Calu3 (cell line): ENCODE results near the gene BCAN. TPM values are rescaled to one million over a fixed set of nuclear protein-coding genes. Genes with fewer than 3 reads are reported as not detected.

Experiments used
- BruUV-seq: library from RNA; stranded (reverse); fragments of 400-500 nt; replicated peaks from 2 replicates; lab custom pipeline; 2021; lab: Mats Ljungman, UMichigan
- CTCF ChIA-PET: fragments of 300-600 bp; sonication (Branson Sonifier 250); formaldehyde crosslinking; loops from one replicate; lab custom pipeline; 2022; ENCODE audit warnings: antibody characterized with exemption; lab: Charles Lee
- DNase-seq: peaks from one replicate; pipeline ENCODE4 v3.0.0; 2022
- H3K27ac Mint-ChIP-seq: one replicate; pipeline ENCODE4 v1.8.0; 2022; ENCODE audit warnings: mixed read lengths; ENCODE audit not compliant: unreplicated experiment
- H3K27me3 Mint-ChIP-seq: one replicate; pipeline ENCODE4 v1.8.0; 2022; ENCODE audit warnings: mixed read lengths; ENCODE audit not compliant: unreplicated experiment
- H3K36me3 Mint-ChIP-seq: one replicate; pipeline ENCODE4 v1.8.0; 2022; ENCODE audit warnings: mild to moderate bottlenecking, moderate library complexity, mixed read lengths; ENCODE audit not compliant: insufficient read depth, unreplicated experiment
- H3K4me1 Mint-ChIP-seq: one replicate; pipeline ENCODE4 v1.8.0; 2022; ENCODE audit warnings: mild to moderate bottlenecking, low read depth, mixed read lengths; ENCODE audit not compliant: unreplicated experiment
- H3K4me3 Mint-ChIP-seq: one replicate; pipeline ENCODE4 v1.8.0; 2022; ENCODE audit warnings: mild to moderate bottlenecking, low read depth, moderate library complexity, mixed read lengths; ENCODE audit not compliant: unreplicated experiment
- H3K9me3 Mint-ChIP-seq: one replicate; pipeline ENCODE4 v1.8.0; 2022; ENCODE audit warnings: low read depth, mixed read lengths; ENCODE audit not compliant: unreplicated experiment
- intact Hi-C: fragments of 100-400 bp; cut with micrococcal nuclease; formaldehyde crosslinking; loops from one replicate; pipeline ENCODE4 v1.10.0; 2022; ENCODE audit not compliant: unreplicated experiment
- total RNA-seq: library from RNA; stranded (reverse); gene quantifications from 2 replicates; pipeline ENCODE4 v1.2.3, GENCODE V29; 2022
- TF ChIP-seq, protein P1 (sequence below): fragments of 200-600 bp; IDR thresholded peaks from one replicate; pipeline ENCODE4 v1.8.0; 2022; ENCODE audit warnings: antibody characterized with exemption; ENCODE audit not compliant: unreplicated experiment

The BCAN gene
- total RNA-seq, 1 experiment from 2014 or later = not detected

DNA sequence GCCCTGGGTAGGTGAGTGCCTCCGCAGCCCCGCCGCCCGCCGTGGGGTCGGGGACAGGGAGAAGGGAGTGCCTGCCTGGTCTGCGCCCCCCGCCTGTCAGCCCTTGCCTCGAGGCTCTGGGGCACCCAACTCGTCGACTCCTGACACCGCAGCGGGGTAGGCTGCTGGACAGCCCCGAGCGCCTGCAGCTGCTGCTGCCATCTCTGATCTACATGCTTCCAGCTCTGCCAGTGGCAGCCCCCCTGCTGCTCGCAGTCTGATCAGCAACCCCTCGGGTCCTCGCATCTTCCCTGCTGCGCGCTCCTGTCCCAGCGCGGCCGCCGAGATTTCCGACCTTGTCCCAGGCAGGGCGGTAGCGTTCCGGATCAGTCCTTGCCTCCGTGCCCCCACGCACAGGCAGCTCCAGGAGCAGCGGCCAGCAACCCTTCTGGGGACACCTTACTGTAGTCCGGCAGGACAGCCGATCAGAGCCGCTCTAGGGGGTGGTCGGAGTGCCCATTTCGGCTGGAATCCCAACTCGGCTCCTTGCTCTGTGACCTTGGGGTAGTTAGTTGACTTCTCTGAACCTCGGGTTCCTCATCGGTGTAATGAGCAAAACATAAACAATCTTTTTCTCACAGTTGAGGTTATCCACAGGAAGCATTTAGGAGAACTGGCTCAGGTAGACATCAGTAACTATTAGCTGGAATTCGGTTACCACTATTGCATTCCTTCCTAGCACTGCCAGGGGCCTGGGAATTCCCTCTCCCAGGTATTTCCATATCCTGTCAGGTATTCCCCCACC is 540 bp downstream of the BCAN start:
- intact Hi-C loops = no loop called here
- Mint-ChIP-seq H3K27ac (no peak overlapping the region), H3K4me3 (no peak overlapping the region), H3K36me3 (peaks cover 81% of the 10 kb centered on the region), H3K9me3 (no peaks in the 10 kb centered on the region), H3K4me1 (no peaks in the 10 kb centered on the region), H3K27me3 (no peaks in the 10 kb centered on the region)
- CTCF ChIA-PET = interaction anchor here (0.6 to 1.2 kb wide), 4 partner anchors 16 to 66 kb away, joined by 3 to 5 read pairs (median 4); no protein-coding TSS in a partner anchor
- no TSS peak for BruUV-seq
- TF ChIP-seq, protein P1, sequence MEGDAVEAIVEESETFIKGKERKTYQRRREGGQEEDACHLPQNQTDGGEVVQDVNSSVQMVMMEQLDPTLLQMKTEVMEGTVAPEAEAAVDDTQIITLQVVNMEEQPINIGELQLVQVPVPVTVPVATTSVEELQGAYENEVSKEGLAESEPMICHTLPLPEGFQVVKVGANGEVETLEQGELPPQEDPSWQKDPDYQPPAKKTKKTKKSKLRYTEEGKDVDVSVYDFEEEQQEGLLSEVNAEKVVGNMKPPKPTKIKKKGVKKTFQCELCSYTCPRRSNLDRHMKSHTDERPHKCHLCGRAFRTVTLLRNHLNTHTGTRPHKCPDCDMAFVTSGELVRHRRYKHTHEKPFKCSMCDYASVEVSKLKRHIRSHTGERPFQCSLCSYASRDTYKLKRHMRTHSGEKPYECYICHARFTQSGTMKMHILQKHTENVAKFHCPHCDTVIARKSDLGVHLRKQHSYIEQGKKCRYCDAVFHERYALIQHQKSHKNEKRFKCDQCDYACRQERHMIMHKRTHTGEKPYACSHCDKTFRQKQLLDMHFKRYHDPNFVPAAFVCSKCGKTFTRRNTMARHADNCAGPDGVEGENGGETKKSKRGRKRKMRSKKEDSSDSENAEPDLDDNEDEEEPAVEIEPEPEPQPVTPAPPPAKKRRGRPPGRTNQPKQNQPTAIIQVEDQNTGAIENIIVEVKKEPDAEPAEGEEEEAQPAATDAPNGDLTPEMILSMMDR = no peak
- DNase-seq = no peak

DNA sequence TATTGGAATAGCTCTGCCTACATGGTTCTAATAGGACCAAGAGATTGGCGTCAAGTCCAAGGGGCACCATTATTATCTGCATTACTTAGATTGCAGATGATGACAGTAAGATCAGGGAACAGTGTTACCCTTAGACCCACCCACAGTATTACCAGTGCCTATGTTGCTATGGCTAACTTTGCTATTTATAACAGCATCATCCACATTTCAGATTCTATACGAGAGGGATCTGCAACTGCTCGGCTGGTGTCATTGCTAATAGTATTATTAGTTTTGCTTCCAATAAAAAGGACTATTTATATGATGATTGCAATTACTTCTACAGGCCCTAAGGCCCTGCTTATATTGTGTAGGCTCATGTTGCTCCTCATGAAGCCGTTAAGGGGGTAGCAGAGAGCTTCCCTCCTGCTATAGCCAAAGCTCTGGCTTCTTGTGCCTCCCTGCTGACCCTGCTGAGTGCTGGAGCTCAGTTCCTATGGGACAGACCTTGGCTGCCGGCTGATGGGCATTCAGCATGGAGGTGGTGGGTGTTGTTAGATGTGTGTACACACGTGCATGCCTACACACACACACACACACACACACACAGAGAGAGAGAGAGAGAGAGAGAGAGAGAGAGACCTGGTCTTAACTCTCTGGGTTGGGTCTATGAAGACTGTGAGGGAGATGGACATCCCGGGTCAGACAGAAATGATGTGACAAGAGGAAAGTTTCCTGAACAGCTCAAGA is 1.3 kb downstream of the BCAN start:
- BruUV-seq = no TSS peak
- Mint-ChIP-seq H3K27me3 (no peaks in the 10 kb centered on the region), H3K9me3 (no peaks in the 10 kb centered on the region), H3K4me1 (no peaks in the 10 kb centered on the region), H3K27ac (no peak overlapping the region), H3K36me3 (peaks cover 83% of the 10 kb centered on the region), H3K4me3 (no peak overlapping the region)
- TF ChIP-seq, protein P1 = no peak
- DNase-seq = no peak
- CTCF ChIA-PET = interaction anchor here (0.6 to 1.2 kb wide), 4 partner anchors 17 to 66 kb away, joined by 3 to 5 read pairs (median 4); no protein-coding TSS in a partner anchor
- intact Hi-C loops = no loop called here

DNA sequence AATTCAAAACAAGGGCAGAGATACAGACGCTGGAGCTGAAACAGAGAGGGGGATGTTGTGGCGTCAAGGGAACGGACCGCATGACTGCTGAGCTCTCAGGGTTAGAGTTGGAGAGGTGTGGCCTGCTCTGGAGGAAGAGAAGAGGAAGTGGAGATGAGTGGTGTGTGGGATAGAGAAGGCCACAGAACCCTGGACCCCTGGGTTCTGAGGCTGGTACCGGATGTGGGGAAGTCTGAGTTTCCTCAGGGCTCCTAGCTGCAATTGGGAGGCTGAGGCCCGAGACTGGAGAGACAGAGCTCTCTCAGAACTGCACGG is 1.8 kb downstream of the BCAN start:
- no peak for DNase-seq
- H3K27ac Mint-ChIP-seq = no peak overlapping the region
- CTCF ChIA-PET = interaction anchor here (0.6 to 1.2 kb wide), 2 partner anchors 20 to 84 kb away, joined by 5 to 6 read pairs; partner anchors contain the start of gene METTL25B
- peaks cover 80% of the 10 kb centered on the region for H3K36me3 Mint-ChIP-seq
- no peaks in the 10 kb centered on the region for H3K27me3 Mint-ChIP-seq
- intact Hi-C loops = no loop called here
- H3K4me3 Mint-ChIP-seq = no peak overlapping the region
- TF ChIP-seq, protein P1 = no peak
- no TSS peak for BruUV-seq
- H3K9me3 Mint-ChIP-seq = no peaks in the 10 kb centered on the region
- no peaks in the 10 kb centered on the region for H3K4me1 Mint-ChIP-seq

DNA sequence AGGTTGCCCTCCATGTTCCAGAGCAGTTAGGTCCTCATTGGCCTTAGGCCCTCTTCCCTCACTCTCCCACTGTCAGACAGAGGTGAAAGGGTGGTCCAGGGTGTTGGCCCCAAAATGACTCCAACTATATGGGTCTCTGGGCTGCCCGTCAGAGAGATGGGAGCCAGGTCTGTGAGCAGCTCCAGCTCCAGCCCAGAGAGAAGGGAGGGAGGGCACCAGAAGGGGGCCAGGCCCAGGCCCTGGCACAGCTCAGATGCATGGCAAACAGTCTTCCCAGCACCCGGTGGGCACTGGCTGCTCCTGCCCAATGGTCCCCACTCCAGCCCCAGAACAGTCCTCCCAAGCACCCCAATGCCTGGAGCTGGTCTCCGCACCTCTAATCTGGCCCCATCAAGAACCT is 2.2 kb downstream of the BCAN start:
- DNase-seq = no peak
- CTCF ChIA-PET = interaction anchor here (0.6 kb wide), 1 partner anchor 84 kb away, joined by 6 read pairs; the partner anchor contains the start of gene METTL25B
- BruUV-seq = no TSS peak
- Mint-ChIP-seq H3K27me3 (no peaks in the 10 kb centered on the region), H3K4me3 (no peak overlapping the region), H3K4me1 (no peaks in the 10 kb centered on the region), H3K27ac (no peak overlapping the region), H3K9me3 (no peaks in the 10 kb centered on the region), H3K36me3 (peaks cover 79% of the 10 kb centered on the region)
- TF ChIP-seq, protein P1 = no peak
- intact Hi-C loops = no loop called here
